G401 (cell line): Measurements from ENCODE around the gene HSDL2. TPM values are rescaled to one million over a fixed set of nuclear protein-coding genes. Genes with fewer than 3 reads are reported as not detected.
"Not testable (repeated sequence)": the region's sequence is repeated elsewhere in the genome, so short reads cannot be mapped to it uniquely, and the experiment has no call there.

Experiments used
- DNase-seq: peaks from one replicate; pipeline ENCODE4 v3.0.0-alpha.2; 2015; ENCODE audit warnings: low spot score
- in situ Hi-C: cut with HindIII; loops from 2 replicates; pipeline ENCODE4 v1.10.0; 2016; ENCODE audit warnings: low sequenced_read_pairs, mixed read lengths
- total RNA-seq: library from RNA; depleted of rRNA; stranded (reverse); fragments of >200 nt; shearing (Covaris generic); gene quantifications from 2 replicates; pipeline ENCODE4 v1.2.3, GENCODE V29; 2014

HSDL2 gene
- total RNA-seq, 1 experiment from 2014 or later, result 61.3 TPM

DNA sequence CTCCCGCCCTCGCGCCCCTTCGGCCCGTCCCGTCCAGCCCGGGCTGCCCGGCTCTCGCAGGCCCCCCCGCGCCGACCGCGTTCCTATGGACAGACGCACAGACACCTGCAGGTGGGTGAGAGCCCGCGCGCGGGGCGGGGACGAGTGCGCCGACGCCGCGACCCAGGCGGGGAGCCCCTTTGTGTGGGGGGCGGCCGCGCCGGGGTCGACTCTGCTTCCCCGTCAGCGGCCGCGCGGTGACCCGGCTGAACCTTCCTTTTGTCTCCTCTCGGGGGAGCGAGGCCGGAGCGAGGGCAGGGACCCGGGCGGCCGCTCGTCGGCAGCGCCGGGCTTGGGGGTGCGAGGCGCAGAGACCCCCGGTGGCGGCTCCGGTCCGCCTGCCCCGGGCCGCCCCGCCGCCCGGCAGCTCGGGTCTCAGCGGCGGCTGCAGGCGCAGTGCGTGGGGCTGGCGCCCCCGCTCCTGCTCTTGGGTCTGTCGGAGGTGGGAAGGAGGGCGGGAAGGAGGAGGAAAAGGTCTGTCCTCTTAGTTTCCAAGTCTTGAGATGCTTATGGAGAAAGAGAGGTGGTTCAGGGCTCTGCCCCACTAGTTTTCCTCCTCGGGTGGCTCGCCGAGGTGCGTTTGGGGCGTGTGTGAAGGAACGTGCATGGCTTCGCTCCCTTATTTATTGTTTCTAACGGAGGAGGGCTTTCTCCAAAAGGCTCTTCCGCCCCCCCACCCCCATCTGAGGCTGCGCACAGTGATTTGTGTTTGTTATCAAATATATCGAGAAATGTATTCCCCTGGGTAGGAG lies 107.3 kb downstream of the HSDL2 start:
- peak; percentile 77 for DNase-seq
- in situ Hi-C loops, result no loop called here

DNA sequence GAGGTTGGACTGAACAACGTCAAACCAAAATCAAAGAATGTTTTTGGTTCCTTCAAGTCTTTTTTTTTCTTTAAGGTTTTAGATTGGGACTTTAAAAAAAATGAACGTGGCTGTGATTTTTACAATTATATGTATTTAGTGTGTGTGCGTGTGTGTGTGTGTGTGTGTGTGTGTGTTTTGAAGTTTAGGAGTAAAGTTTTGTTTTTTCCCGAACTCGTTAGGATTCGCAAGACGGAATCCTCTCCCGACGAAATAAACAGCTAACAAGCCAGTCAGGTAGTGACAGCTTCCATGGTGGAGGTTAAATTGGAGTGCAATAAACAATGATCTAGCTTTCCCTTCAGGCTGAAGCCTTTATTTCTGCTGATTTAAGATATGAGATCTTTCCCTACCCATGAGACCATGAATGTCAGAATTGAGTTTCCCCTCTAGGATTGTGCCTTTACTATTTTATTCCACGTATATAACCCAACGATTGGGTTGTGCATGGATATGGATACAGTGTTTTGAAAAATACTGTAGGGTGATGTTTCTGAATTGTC lies 108.0 kb downstream of the HSDL2 start:
- in situ Hi-C loops, result no loop called here
- peak; percentile 72 for DNase-seq

DNA sequence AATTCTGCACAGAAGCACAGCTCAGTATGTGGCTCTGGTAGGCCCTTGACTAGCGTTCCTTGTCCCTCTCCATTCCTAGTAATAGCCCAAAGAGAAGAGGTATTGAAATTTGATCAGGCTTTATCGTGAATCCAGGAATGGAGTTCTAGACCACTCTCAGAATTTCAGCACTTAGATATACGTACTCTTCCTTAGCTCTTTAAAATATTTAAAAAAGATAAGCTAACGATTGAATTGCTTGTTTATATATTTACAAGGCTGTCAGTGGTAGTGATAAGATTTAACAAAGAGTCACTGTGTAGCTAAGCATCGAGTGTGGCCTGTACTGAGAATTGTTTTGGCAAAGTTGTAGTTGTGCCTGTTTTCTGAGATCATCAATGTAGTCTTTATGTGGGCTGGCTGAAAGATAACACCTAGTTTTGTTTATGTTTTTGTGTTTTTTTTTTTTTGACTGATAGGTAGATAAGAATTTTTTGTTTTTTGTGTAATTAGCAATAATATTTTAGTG lies 109.2 kb downstream of the HSDL2 start:
- in situ Hi-C loops, result no loop called here
- peak; percentile 68 for DNase-seq

DNA sequence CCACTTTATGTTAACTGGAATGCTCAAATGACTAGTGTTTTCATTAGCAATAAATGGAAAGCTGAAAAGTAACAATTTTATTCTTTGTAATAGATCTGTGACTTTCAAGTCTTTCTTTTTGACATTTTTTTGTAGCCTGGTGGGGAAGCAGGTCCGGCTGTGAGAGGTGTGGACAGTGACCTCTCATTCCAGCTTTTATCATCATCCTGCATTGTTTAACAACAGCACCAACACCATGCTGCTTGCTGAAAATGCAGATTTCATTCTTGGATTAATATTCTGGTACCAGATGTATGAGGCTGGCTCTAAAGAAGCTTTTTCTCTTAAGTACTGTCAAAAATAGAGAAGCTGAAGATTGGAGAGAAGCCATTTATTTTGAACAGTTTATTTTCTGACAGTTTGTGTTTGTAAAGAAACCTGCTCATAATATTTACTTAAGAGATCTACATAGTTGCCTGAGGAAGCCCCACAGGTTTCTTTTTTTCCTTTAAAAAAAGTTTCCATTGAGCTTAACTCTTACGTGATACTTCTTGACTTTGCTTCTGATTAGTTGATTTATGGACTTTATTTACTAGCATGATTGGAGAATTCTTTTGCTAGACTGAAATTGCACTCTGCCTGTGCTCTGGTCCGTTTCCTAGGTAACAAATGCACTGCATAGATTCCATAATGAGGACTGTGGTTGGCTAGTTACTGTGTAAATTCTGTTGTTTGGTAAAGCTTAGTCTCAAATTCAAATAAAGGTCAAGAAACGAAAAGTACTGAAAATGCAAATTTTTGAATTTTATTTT lies 110.2 kb downstream of the HSDL2 start:
- in situ Hi-C loops, result no loop called here

DNA sequence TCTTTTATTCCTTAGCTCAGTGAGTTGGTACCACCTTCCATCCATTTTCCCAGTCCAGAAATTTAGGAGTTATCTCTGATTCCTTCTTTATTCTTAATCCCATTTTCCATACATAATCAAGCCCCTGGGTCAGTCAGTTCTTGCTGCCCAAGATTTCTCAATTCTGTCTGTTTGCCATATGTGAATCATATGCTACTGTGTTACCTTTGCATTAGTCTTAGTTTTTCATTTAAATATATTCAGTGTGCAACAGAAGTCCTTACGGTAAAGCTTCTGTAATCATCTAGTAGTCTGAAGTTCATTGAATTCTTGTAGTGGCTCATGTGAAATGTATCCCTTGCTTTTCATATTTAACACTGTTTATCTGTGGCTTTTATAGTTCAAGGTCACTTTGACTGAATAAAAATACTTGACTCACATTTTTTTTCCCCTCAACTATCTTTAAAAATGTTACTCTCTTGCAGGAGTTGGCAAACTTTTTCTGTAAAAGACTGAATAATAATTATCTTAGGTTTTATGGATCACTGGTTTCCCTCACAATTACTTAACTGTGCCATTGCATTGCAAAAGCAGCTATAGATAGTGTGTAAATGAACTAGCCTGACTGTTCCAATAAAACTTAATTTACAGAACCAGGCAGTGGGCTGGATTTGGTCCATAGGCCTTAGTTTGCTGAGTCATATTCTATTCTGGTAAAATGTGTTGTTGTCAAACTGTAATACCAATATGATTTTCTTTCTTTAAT lies 113.7 kb downstream of the HSDL2 start:
- DNase-seq, result no peak
- in situ Hi-C loops, result no loop called here

More for the DNA sequence above, 110.2 kb downstream of the HSDL2 start:
- DNase-seq, result peak; percentile 47

DNA sequence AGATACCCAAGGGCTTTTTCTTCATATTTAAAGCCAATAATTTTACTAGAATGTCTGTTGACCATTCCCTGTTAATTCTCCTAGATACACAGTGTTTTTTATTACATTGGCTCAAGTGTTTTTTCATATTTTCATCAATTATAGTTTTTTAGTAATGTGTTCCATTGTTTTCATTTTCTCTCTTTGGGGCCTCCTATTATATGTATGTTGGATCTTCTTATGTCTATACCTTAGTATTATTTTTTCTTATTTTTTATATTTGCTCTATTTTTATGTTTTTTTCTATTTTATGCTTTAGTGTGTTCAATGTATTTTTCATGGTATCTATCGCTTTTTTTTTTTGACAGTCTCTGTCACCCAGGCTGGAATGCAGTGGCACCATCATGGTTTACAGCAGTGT lies 114.2 kb downstream of the HSDL2 start:
- DNase-seq, result no peak
- in situ Hi-C loops, result no loop called here

DNA sequence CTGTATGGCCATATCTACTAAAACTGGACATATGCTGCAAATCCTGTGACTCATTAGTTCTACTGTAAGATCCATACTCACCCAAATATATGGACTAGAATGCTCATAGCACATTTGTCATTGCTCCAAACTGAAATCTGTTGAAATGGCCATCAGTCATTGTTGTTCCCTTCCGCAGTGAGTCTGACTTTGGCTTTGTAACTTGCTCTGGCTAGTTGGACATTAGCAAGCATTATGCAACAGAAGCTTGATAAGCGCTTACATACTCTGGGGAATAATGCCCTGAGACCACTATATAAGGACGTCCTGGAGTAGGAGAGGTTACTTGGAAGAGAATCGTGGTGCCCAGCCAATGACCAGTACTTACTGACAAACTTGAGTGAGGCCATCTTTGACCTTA lies 115.7 kb downstream of the HSDL2 start:
- no peak for DNase-seq
- in situ Hi-C loops, result no loop called here

DNA sequence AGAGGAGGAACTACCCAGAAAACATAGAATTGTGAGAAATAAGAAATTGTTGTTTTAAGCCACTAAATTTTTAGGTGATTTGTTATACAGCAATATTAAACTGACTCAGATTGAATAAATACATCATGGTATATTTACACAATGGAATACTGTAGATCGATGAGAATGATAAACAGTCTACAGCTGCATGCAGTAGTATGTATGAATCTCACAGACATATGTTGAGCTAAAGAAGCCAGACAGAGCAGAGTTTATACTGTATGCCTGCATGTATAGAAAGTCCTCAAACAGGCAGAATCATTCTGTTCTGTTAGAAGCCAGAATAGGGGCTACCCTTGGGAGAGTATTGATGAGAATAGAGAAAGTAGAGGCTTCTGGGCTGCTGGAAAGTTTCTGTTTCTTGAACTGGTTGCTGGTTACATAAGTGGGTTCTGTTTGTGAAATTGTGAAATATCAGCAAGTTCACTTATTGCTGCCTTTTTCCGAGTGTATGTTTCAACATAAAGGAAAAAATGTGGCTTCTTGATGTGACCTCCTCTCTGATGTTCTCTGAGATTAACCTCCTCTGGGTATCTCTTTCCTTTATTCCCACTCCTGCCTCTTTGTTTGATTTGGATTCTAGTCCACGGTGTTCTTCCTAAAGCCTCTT lies 116.3 kb downstream of the HSDL2 start:
- no peak for DNase-seq
- in situ Hi-C loops, result no loop called here

DNA sequence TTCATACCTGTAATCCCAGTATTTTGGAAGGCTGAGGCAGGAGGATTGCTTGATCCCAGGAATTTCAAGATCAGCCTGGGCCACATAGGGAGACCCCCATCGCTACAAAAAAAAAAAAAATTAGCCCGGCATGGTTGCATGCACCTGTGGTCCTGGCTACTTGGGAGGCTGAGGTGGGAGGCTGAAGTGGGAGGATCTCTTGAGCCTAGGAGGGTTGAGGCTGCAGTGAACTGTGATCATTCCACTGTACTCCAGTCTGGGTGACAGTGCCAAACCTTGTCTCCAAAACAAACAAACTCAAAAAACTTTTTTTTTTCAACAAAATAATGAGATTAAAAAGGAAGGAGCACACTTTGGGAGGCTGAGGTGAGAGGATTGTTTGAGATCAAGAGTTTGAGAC lies 120.9 kb downstream of the HSDL2 start:
- in situ Hi-C loops, result no loop called here
- DNase-seq, result no peak

DNA sequence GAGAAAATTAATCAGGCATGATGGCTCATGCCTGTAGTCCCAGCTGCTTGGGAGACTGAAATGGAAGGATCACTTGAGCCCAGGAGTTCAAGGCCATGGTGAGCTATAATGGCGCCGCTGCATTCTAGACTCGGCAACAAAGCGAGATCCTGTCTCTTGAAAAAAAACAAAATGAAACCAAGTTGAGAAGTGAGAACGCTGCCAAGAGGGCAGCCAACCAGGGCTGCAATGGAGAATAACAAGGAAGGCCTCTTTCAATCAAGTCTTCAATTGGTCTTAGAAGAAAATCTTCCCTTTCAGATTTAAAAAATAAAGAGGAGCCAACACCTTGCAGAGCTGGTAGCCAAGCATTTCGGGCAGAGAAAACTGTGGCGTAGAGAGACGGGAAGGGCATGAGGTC lies 121.4 kb downstream of the HSDL2 start:
- DNase-seq, result no peak
- in situ Hi-C loops, result no loop called here

DNA sequence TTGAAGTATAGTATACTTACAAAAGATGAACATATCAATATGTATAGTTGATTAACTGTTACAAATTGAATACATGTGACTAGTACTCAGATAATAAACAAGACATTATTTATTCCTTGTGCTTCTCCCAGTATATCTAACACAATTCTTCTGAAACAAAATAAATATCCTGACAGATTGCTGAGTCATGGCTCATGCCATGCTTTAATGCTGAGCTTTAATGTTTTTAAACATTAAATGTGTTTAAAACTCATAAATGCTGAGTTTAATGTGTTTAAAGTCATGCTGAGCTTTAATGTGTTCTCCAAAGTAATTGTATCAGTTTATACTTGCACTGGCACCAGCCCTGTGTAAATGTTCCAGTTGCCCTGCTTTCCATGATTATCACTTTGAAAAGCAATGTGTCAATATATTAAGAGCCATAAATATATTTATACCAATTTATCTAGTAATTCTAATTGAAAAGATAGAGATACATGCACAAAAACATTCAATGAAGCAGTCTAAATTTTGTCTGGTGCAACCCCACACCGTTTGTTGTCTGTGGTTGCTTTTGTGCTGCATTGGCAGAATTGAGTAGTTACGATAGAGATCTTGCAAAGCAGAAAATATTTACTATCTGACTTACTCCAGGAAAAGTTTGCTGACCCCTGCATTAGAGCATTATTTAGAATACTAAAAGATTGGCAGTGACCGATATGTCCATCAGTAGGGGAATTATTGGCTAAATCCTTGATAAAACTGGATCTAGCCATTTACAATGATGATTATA lies 122.5 kb downstream of the HSDL2 start:
- in situ Hi-C loops, result no loop called here
- no peak for DNase-seq

DNA sequence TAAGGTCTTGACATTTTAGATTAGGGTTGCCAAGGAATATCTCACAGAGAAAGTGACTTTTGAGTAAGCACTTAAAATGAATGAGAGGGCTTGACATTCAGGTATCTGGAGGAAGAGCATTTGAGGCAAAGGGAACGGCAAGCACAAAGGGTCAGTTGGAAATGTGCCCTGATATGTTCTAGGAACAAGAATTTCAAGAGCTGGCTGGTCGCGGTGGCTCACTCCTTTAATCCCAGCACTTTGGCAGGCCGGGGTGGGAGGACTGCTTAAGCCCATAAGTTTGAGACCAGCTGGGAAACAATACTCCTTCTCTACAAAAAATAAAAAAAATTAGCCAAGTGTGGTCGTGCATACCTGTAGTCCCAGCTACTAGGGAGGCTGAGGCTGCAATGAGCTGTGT lies 123.3 kb downstream of the HSDL2 start:
- in situ Hi-C loops, result no loop called here

DNA sequence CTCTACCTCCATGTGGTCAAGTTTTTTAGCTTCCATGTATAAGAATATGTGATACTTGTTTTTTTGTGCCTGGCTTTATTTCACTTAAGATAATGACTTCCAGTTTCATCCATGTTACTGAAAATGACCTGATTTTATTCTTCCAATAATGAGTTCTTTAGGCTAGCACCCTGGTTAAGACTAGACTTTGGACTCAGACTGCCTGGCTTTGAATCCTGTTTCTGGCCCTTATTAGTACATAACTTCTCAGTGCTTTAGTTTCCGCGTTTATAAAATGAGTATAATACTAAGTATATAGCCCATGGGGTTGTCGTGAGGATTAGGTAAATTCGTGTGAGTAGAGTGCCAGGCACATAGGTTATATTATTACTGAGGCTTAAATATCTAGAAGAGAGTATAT lies 125.2 kb downstream of the HSDL2 start:
- no peak for DNase-seq
- in situ Hi-C loops, result no loop called here

More for the DNA sequence above, 123.3 kb downstream of the HSDL2 start:
- no peak for DNase-seq

DNA sequence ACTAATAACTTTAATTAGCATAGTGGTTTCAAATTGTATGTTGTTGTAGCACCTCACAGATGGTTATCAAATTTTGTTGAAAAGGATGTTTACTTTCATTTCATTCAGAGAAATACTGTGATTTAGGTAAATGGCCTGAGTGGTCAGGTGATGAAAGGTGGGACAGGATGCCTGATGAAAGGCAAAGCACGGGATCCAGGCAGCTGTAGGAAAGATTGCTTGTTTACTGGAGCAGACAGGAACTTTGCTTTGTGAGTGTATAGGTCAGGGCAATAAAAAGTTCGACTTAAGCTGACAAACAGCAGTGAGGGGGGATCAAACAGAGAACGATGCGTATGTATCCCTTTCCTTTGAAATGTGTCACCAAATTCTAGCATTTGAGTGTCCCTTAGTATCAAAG lies 125.7 kb downstream of the HSDL2 start:
- no peak for DNase-seq
- in situ Hi-C loops, result no loop called here

DNA sequence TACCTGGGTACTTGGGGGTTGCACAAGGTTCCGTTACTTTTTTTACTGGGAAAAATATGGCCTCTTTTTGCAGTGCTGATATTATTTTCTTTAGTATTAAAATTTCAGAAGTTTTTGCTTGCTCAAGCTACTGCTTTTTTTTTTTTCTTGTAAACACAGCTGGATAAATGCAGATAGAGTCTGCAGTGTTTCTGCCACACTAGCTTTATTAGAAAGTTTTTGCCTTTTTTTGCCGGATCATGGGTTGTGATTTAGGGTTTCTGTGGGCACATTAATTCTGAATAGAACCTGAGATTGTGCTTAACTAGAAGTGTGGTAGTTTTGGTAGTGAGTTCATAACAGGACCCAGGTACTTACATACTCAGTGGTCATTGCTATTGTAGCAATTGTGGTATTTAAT lies 126.7 kb downstream of the HSDL2 start:
- in situ Hi-C loops, result no loop called here
- no peak for DNase-seq

DNA sequence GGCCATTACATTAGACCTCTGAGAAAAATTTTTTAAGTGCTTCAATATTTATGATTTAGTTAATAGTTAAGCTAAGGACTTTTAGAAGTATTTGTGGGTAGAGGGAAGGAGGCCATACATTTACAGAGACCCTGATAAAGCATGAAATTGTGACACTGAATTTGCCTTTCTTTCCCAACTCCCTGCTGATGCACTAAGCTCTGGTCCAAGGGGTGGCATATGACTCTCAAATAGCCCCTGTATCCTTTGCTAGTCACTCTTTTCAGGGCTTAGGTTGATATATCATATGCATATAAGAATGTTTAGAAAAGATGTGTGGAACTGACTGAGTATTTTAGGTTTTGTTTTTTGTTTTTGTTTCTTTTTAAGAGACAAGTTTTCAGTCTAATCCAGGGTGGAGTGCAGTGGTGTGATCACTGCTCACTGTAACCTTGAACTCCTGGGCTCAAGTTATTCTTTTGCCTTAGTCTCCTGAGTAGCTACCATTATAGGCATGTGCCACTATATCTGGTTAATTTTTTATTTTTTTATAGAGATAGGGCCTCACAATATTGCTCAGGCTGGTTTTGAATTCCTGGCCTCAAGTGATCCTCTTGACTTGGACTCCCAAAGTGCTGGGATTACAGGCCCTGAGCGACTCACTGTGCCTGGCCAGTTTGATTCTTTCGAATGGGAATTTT lies 127.2 kb downstream of the HSDL2 start:
- no peak for DNase-seq
- in situ Hi-C loops, result no loop called here

DNA sequence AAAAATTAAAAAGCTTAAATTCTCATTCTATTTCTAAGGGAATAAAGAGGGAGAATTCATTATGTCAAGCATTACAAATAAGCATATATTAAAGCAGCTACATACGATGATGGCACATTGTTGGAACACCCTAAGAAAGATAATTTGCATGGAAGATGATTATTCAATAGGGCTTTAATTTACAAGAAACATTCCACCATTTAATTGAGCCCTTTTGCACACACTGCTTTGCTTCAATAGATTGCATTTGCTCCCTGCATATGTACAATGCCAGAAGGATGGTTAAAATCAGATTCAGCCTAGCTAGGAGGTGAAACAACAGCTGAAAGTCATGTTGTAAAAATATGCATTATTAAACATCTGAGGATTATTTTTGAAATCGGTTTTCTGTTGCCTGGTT lies 128.5 kb downstream of the HSDL2 start:
- in situ Hi-C loops, result no loop called here
- DNase-seq, result no peak

DNA sequence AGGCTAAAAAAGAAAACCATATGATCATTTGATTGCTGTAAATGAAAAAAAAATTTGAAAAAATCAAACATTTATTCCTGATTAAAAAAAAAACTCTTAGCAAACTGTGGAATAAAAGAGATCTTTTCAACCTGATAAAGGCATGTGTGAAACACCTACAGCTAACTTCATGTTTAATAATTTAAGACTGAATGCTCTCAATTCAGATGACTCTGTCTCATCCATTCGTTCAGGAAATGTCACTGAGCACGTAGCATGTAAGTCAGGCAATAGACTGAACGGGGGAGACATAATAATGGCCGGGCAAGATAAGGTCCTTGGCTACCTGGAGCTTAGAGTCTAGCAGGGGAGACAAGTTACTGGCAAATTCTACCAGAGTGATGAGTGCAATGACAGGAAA lies 132.5 kb downstream of the HSDL2 start:
- in situ Hi-C loops, DNase-seq: not testable (repeated sequence)
